H9 (cell line): ENCODE measurements around the gene HMGCS2. TPM values are rescaled to one million over a fixed set of nuclear protein-coding genes. Genes with fewer than 3 reads are reported as not detected.
A peak's percentile ranks its signal among the peaks of the same experiment; 100 is the strongest.

Experiments used
- DNase-seq: peaks from one replicate; pipeline ENCODE4 v3.0.0-alpha.2; 2017
- H2AFZ ChIP-seq: one replicate; pipeline ENCODE4 v1.6.1; 2013; ENCODE audit warnings: mild to moderate bottlenecking, low read length, control low read depth, moderate library complexity
- H2AK5ac ChIP-seq: 2 replicates; pipeline ENCODE4 v1.6.1; 2013; ENCODE audit warnings: low read length, control low read depth, mixed read lengths; ENCODE audit not compliant: insufficient read length
- H2BK120ac ChIP-seq: one replicate; pipeline ENCODE4 v1.6.1; 2013; ENCODE audit warnings: low read depth, mild to moderate bottlenecking, low read length, control low read depth, inconsistent platforms; ENCODE audit not compliant: poor library complexity, severe bottlenecking
- H2BK12ac ChIP-seq: 2 replicates; pipeline ENCODE4 v1.6.1; 2013; ENCODE audit warnings: low read length, control low read depth, mixed read lengths, low read depth; ENCODE audit not compliant: insufficient read length
- H2BK15ac ChIP-seq: 2 replicates; pipeline ENCODE4 v1.6.1; 2013; ENCODE audit warnings: low read depth, low read length, control low read depth
- H2BK20ac ChIP-seq: one replicate; pipeline ENCODE4 v1.6.1; 2013; ENCODE audit warnings: low read depth, mild to moderate bottlenecking, low read length, control low read depth, inconsistent platforms; ENCODE audit not compliant: poor library complexity, severe bottlenecking
- H2BK5ac ChIP-seq: 2 replicates; pipeline ENCODE4 v1.6.1; 2013; ENCODE audit warnings: low read length, control low read depth, mixed read lengths; ENCODE audit not compliant: insufficient read length
- H3K14ac ChIP-seq: 2 replicates; pipeline ENCODE4 v1.6.1; 2013; ENCODE audit warnings: low read length, control low read depth; ENCODE audit not compliant: insufficient read depth
- H3K18ac ChIP-seq: 2 replicates; pipeline ENCODE4 v1.6.1; 2013; ENCODE audit warnings: low read depth, mild to moderate bottlenecking, mixed read lengths, low read length, control low read depth; ENCODE audit not compliant: insufficient read length
- H3K23ac ChIP-seq: 2 replicates; pipeline ENCODE4 v1.6.1; 2013; ENCODE audit warnings: low read length, control low read depth, mixed read lengths, low read depth; ENCODE audit not compliant: insufficient read length
- H3K23me2 ChIP-seq: 2 replicates; pipeline ENCODE4 v1.6.1; 2013; ENCODE audit warnings: low read depth, mild to moderate bottlenecking, mixed read lengths, low read length, control low read depth; ENCODE audit not compliant: insufficient read length, poor library complexity, severe bottlenecking
- H3K27ac ChIP-seq: 2 replicates; pipeline ENCODE4 v1.5.1; 2013; ENCODE audit warnings: low read length, control low read depth, mixed read lengths, low read depth; ENCODE audit not compliant: insufficient read length
- H3K27me3 ChIP-seq: 2 replicates; pipeline ENCODE4 v1.6.1; 2013; ENCODE audit warnings: low read length, control low read depth, inconsistent platforms; ENCODE audit not compliant: insufficient read depth
- H3K4ac ChIP-seq: 2 replicates; pipeline ENCODE4 v1.6.1; 2013; ENCODE audit warnings: low read depth, mild to moderate bottlenecking, control low read depth, inconsistent platforms, low read length, moderate library complexity
- H3K4me1 ChIP-seq: 2 replicates; pipeline ENCODE4 v1.6.1; 2013; ENCODE audit warnings: low read length, control low read depth, inconsistent platforms; ENCODE audit not compliant: insufficient read depth
- H3K4me2 ChIP-seq: 2 replicates; pipeline ENCODE4 v1.6.1; 2013; ENCODE audit warnings: low read length, control low read depth, mixed read lengths; ENCODE audit not compliant: insufficient read length, insufficient read depth
- H3K56ac ChIP-seq: 2 replicates; pipeline ENCODE4 v1.6.1; 2013; ENCODE audit warnings: low read depth, mild to moderate bottlenecking, mixed read lengths, low read length, control low read depth; ENCODE audit not compliant: insufficient read length
- H3K79me1 ChIP-seq: 2 replicates; pipeline ENCODE4 v1.6.1; 2013; ENCODE audit warnings: low read depth, mild to moderate bottlenecking, moderate library complexity, low read length, control low read depth, inconsistent platforms; ENCODE audit not compliant: insufficient read depth, poor library complexity, severe bottlenecking
- H3K79me2 ChIP-seq: 2 replicates; pipeline ENCODE4 v1.6.1; 2013; ENCODE audit warnings: low read length, control low read depth, inconsistent platforms; ENCODE audit not compliant: insufficient read depth
- H3K9ac ChIP-seq: 2 replicates; pipeline ENCODE4 v1.6.1; 2013; ENCODE audit warnings: low read length, control low read depth, mixed read lengths; ENCODE audit not compliant: insufficient read length; ENCODE audit errors: extremely low read depth
- H3K9me3 ChIP-seq: one replicate; pipeline ENCODE4 v1.6.1; 2013; ENCODE audit warnings: low read depth, low read length, inconsistent platforms; ENCODE audit not compliant: control insufficient read depth
- H3T11ph ChIP-seq: one replicate; pipeline ENCODE4 v1.6.1; 2013; ENCODE audit warnings: mild to moderate bottlenecking, low read length, control low read depth, inconsistent platforms
- H4K20me1 ChIP-seq: one replicate; pipeline ENCODE4 v1.6.1; 2013; ENCODE audit not compliant: control insufficient read depth, insufficient read length, insufficient read depth
- H4K5ac ChIP-seq: 2 replicates; pipeline ENCODE4 v1.6.1; 2013; ENCODE audit warnings: low read depth, mild to moderate bottlenecking, mixed read lengths, low read length, control low read depth; ENCODE audit not compliant: insufficient read length
- H4K8ac ChIP-seq: replicated peaks from 2 replicates; pipeline ENCODE4 v1.6.1; 2013; ENCODE audit warnings: low read length, control low read depth, mixed read lengths, low read depth; ENCODE audit not compliant: insufficient read length
- H4K91ac ChIP-seq: 2 replicates; pipeline ENCODE4 v1.6.1; 2013; ENCODE audit warnings: low read depth, mild to moderate bottlenecking, moderate library complexity, mixed read lengths, low read length, control low read depth; ENCODE audit not compliant: insufficient read length
- H3K27ac Mint-ChIP-seq, 3 experiments: 2 replicates in 2 of 3; 3 replicates in 1 of 3; pipeline ENCODE4 v1.8.0; 2020 to 2021; ENCODE audit warnings: mixed read lengths in 3 of 3, mild to moderate bottlenecking in 1 of 3, moderate library complexity in 1 of 3
- H3K27me3 Mint-ChIP-seq: 2 replicates; pipeline ENCODE4 v1.8.0; 2021; ENCODE audit warnings: low read depth, mild to moderate bottlenecking, moderate library complexity, mixed read lengths
- H3K36me3 Mint-ChIP-seq, 3 experiments: 2 replicates in 2 of 3; 3 replicates in 1 of 3; pipeline ENCODE4 v1.8.0; 2020 to 2021; ENCODE audit warnings: low read depth in 3 of 3, mixed read lengths in 3 of 3; ENCODE audit not compliant: insufficient read depth in 1 of 3
- H3K4me1 Mint-ChIP-seq, 2 experiments: 2 replicates each; pipeline ENCODE4 v1.8.0; 2020; ENCODE audit warnings: mixed read lengths in 2 of 2
- H3K4me3 Mint-ChIP-seq, 2 experiments: 2 replicates in 1 of 2; 3 replicates in 1 of 2; pipeline ENCODE4 v1.8.0; 2020 to 2021; ENCODE audit warnings: mild to moderate bottlenecking in 2 of 2, mixed read lengths in 2 of 2, moderate library complexity in 1 of 2
- H3K9me3 Mint-ChIP-seq, 2 experiments: 2 replicates in 1 of 2; 3 replicates in 1 of 2; pipeline ENCODE4 v1.8.0; 2020; ENCODE audit warnings: mild to moderate bottlenecking in 2 of 2, mixed read lengths in 2 of 2, moderate library complexity in 1 of 2
- CTCF ChIP-seq: fragments of 200-600 bp; sonication (generic); conservative IDR thresholded peaks from 3 replicates; pipeline ENCODE4 v1.8.0; 2021; ENCODE audit warnings: antibody characterized with exemption, mild to moderate bottlenecking
- WGBS: extraction: QIAGEN DNeasy Blood & Tissue Kit; methylation state at CpG from one replicate; pipeline ENCODE4 v1.1.7; 2013; ENCODE audit warnings: missing lambda C conversion rate, low lambda C conversion rate, mixed read lengths; ENCODE audit not compliant: insufficient read length; ENCODE audit errors: extremely low coverage; 5-methylcytosine and 5-hydroxymethylcytosine counted together
- total RNA-seq: library from RNA; stranded (reverse); gene quantifications from 2 replicates; pipeline ENCODE4 v1.2.1, GENCODE V29; 2021

Gene HMGCS2
- total RNA-seq, 1 experiment from 2014 or later, result not detected

- H3K27ac Mint-ChIP-seq, result peak overlapping the region in 2 of 3 experiments; percentile 55 to 86; a peak in 2 of 7 replicates
- H3K27me3 ChIP-seq, result no peaks in the 10 kb centered on the region; the same call in 1 of the 2 replicates
- WGBS, result no CpG with 5 or more reads among the region's 3 CpGs
Observed at GRCh38 chr1:119743308-119743707, 25.4 kb downstream of the HMGCS2 start.

More at GRCh38 chr1:119743308-119743707, 25.4 kb downstream of the HMGCS2 start:
- Histone ChIP-seq H3K23ac (no peak overlapping the region), H4K91ac (no peak overlapping the region), H2AK5ac (no peak overlapping the region), H3K79me1 (no peaks in the 10 kb centered on the region), H3K79me2 (no peaks in the 10 kb centered on the region), H3K4me1 (peaks cover 4% of the 10 kb centered on the region; the same call in 1 of the 2 replicates), H2BK12ac (no peak overlapping the region), H3K14ac (no peak overlapping the region), H3T11ph (no peak overlapping the region), H3K4ac (no peak overlapping the region), H4K20me1 (no peaks in the 10 kb centered on the region), H4K5ac (no peak overlapping the region), H3K56ac (no peak overlapping the region), H2BK5ac (no peak overlapping the region), H3K9me3 (no peaks in the 10 kb centered on the region), H3K23me2 (no peaks in the 10 kb centered on the region), H2BK20ac (no peak overlapping the region), H3K18ac (no peak overlapping the region), H3K9ac (no peak overlapping the region), H2BK120ac (no peak overlapping the region), H4K8ac (no peak overlapping the region), H3K4me2 (no peak overlapping the region), H3K27ac (no peak overlapping the region), H2BK15ac (no peak overlapping the region), H2AFZ (no peak overlapping the region)
- H3K4me3 Mint-ChIP-seq, result no peak overlapping the region
- no peaks in the 10 kb centered on the region; the same call in 1 of the 2 replicates for H3K27me3 Mint-ChIP-seq
- no peaks in the 10 kb centered on the region; a peak in 1 of 5 replicates for H3K9me3 Mint-ChIP-seq
- no peak for TF ChIP-seq CTCF
- peaks cover 22 to 33% of the 10 kb centered on the region in 2 experiments for H3K4me1 Mint-ChIP-seq
- peaks cover 35 to 59% (median 52%) of the 10 kb centered on the region in 3 experiments; a peak in 6 of 7 replicates for H3K36me3 Mint-ChIP-seq
- no peak for DNase-seq
